ENCODE results near the gene AVPR2.
A peak's percentile ranks its signal among the peaks of the same experiment; 100 is the strongest.

AVPR2 gene

DNA sequence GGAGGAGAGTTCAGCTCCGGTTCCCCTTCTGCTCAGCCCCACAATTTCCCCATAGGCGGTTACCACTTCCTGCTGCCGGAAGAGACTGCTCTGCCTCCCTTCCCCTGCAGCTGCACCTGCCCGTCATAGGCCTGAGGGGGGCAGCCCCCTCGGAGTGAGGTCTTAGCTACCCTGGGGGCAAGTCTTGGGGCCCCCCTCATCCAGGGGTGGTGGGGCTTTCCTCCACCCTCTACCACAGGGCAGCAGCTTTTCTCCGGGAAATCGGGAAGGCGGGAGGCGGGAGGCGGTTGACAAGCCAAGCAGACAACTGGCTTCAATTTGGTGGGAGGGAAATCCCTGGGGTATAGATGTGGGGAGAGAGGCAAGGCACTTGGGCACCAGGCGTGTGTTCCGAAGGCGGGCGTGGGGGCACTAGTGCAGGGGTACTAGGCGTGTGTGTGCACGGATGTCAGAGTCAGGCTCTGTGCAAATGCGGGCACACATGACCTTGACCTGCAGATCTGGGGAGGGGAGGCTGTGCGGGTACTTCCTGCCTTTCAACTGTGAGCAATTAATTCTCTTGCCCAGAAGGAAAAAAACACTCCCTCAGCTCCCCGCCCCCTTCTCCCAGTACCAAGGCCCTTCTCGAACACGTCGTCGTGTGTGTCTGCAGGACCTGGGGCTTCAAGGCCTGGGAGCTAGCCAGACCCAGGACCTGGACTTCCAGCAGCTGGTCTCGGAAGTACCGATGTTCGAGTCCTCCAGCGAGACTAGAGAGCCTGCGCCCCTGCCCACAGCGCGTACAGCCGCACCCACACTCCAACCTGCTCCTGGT, 22.6 kb downstream of the AVPR2 start:
- Histone ChIP-seq H3K27ac (ENCODE audit: extremely low read depth, low read depth, low read length) (peak overlapping the region; percentile 95), H3K4me3 (ENCODE audit: low read depth, low read length) (peak overlapping the region; percentile 66), H3K4me1 (ENCODE audit: control insufficient read depth, insufficient read depth, low read length) (peaks cover 10% of the 10 kb centered on the region), H3K9me3 (ENCODE audit: control insufficient read depth, insufficient read depth, low read depth, low read length) (no peaks in the 10 kb centered on the region), H3K36me3 (ENCODE audit: control insufficient read depth in 2 of 2, insufficient read depth in 1 of 2, low read length in 2 of 2) (peaks cover 9 to 32% of the 10 kb centered on the region in 2 experiments)
- POLR2A ChIA-PET = interaction anchor here (0.6 to 4.2 kb wide), 11 partner anchors 13 to 239 kb away, joined by 3 to 67 read pairs (median 7); partner anchors contain the start of genes HCFC1, RENBP, SLC6A8 and TMEM187
- CTCF ChIA-PET = interaction anchor here (0.6 to 14.7 kb wide), 6 partner anchors 13 to 259 kb away, joined by 3 to 267 read pairs (median 4); partner anchors contain the start of genes PLXNB3 and RENBP
- TF ChIP-seq, protein P1, sequence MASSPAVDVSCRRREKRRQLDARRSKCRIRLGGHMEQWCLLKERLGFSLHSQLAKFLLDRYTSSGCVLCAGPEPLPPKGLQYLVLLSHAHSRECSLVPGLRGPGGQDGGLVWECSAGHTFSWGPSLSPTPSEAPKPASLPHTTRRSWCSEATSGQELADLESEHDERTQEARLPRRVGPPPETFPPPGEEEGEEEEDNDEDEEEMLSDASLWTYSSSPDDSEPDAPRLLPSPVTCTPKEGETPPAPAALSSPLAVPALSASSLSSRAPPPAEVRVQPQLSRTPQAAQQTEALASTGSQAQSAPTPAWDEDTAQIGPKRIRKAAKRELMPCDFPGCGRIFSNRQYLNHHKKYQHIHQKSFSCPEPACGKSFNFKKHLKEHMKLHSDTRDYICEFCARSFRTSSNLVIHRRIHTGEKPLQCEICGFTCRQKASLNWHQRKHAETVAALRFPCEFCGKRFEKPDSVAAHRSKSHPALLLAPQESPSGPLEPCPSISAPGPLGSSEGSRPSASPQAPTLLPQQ (tag by site-specific recombination; IDR thresholded peaks at IDR 0.05) = no peak
- TF ChIP-seq FEZF1 (tag by site-specific recombination; IDR thresholded peaks at IDR 0.05) = no peak
- TF ChIP-seq, protein P2, sequence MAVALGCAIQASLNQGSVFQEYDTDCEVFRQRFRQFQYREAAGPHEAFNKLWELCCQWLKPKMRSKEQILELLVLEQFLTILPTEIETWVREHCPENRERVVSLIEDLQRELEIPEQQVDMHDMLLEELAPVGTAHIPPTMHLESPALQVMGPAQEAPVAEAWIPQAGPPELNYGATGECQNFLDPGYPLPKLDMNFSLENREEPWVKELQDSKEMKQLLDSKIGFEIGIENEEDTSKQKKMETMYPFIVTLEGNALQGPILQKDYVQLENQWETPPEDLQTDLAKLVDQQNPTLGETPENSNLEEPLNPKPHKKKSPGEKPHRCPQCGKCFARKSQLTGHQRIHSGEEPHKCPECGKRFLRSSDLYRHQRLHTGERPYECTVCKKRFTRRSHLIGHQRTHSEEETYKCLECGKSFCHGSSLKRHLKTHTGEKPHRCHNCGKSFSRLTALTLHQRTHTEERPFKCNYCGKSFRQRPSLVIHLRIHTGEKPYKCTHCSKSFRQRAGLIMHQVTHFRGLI (tag by site-specific recombination; IDR thresholded peaks at IDR 0.05) = no peak
- TF ChIP-seq, protein P3, sequence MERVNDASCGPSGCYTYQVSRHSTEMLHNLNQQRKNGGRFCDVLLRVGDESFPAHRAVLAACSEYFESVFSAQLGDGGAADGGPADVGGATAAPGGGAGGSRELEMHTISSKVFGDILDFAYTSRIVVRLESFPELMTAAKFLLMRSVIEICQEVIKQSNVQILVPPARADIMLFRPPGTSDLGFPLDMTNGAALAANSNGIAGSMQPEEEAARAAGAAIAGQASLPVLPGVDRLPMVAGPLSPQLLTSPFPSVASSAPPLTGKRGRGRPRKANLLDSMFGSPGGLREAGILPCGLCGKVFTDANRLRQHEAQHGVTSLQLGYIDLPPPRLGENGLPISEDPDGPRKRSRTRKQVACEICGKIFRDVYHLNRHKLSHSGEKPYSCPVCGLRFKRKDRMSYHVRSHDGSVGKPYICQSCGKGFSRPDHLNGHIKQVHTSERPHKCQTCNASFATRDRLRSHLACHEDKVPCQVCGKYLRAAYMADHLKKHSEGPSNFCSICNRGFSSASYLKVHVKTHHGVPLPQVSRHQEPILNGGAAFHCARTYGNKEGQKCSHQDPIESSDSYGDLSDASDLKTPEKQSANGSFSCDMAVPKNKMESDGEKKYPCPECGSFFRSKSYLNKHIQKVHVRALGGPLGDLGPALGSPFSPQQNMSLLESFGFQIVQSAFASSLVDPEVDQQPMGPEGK (tag by site-specific recombination; IDR thresholded peaks at IDR 0.05) = 0 out of 2 replicates have a peak, but pooled peaks have one; percentile 13
- TF ChIP-seq ZFHX2 (tag by site-specific recombination; conservative IDR thresholded peaks at IDR 0.05) = peak; percentile 82
- no peak for TF ChIP-seq ZNF830 (tag by site-specific recombination; IDR thresholded peaks at IDR 0.05; ENCODE audit: low read depth)
- no peak for TF ChIP-seq PRDM1 (tag by site-specific recombination; IDR thresholded peaks at IDR 0.05)
- TF ChIP-seq, protein P4, sequence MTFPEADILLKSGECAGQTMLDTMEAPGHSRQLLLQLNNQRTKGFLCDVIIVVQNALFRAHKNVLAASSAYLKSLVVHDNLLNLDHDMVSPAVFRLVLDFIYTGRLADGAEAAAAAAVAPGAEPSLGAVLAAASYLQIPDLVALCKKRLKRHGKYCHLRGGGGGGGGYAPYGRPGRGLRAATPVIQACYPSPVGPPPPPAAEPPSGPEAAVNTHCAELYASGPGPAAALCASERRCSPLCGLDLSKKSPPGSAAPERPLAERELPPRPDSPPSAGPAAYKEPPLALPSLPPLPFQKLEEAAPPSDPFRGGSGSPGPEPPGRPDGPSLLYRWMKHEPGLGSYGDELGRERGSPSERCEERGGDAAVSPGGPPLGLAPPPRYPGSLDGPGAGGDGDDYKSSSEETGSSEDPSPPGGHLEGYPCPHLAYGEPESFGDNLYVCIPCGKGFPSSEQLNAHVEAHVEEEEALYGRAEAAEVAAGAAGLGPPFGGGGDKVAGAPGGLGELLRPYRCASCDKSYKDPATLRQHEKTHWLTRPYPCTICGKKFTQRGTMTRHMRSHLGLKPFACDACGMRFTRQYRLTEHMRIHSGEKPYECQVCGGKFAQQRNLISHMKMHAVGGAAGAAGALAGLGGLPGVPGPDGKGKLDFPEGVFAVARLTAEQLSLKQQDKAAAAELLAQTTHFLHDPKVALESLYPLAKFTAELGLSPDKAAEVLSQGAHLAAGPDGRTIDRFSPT (tag by site-specific recombination; IDR thresholded peaks at IDR 0.05) = peak; percentile 30
- TF ChIP-seq, protein P5, sequence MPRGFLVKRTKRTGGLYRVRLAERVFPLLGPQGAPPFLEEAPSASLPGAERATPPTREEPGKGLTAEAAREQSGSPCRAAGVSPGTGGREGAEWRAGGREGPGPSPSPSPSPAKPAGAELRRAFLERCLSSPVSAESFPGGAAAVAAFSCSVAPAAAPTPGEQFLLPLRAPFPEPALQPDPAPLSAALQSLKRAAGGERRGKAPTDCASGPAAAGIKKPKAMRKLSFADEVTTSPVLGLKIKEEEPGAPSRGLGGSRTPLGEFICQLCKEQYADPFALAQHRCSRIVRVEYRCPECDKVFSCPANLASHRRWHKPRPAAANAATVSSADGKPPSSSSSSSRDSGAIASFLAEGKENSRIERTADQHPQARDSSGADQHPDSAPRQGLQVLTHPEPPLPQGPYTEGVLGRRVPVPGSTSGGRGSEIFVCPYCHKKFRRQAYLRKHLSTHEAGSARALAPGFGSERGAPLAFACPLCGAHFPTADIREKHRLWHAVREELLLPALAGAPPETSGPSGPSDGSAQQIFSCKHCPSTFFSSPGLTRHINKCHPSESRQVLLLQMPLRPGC (tag by site-specific recombination; IDR thresholded peaks at IDR 0.05) = no peak
- no peak for TF ChIP-seq ZNF138 (tag by site-specific recombination; IDR thresholded peaks at IDR 0.05; ENCODE audit: borderline replicate concordance)
- 0 out of 2 replicates have a peak, but pooled peaks have one; percentile 72 for TF ChIP-seq HOXC10 (CRISPR knock-in tag; IDR thresholded peaks at IDR 0.05)
- TF ChIP-seq ZNF544 (tag by site-specific recombination; IDR thresholded peaks at IDR 0.05) = no peak
- TF ChIP-seq, protein P6, sequence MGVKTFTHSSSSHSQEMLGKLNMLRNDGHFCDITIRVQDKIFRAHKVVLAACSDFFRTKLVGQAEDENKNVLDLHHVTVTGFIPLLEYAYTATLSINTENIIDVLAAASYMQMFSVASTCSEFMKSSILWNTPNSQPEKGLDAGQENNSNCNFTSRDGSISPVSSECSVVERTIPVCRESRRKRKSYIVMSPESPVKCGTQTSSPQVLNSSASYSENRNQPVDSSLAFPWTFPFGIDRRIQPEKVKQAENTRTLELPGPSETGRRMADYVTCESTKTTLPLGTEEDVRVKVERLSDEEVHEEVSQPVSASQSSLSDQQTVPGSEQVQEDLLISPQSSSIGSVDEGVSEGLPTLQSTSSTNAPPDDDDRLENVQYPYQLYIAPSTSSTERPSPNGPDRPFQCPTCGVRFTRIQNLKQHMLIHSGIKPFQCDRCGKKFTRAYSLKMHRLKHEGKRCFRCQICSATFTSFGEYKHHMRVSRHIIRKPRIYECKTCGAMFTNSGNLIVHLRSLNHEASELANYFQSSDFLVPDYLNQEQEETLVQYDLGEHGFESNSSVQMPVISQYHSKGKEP (tag by site-specific recombination; IDR thresholded peaks at IDR 0.05) = no peak
- TF ChIP-seq EGR2 (tag by site-specific recombination; IDR thresholded peaks at IDR 0.05; ENCODE audit: low read depth) = peak; percentile 72
- TF ChIP-seq ZNF571 (tag by site-specific recombination; IDR thresholded peaks at IDR 0.05) = no peak
- TF ChIP-seq, protein P7, sequence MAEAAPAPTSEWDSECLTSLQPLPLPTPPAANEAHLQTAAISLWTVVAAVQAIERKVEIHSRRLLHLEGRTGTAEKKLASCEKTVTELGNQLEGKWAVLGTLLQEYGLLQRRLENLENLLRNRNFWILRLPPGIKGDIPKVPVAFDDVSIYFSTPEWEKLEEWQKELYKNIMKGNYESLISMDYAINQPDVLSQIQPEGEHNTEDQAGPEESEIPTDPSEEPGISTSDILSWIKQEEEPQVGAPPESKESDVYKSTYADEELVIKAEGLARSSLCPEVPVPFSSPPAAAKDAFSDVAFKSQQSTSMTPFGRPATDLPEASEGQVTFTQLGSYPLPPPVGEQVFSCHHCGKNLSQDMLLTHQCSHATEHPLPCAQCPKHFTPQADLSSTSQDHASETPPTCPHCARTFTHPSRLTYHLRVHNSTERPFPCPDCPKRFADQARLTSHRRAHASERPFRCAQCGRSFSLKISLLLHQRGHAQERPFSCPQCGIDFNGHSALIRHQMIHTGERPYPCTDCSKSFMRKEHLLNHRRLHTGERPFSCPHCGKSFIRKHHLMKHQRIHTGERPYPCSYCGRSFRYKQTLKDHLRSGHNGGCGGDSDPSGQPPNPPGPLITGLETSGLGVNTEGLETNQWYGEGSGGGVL (tag by site-specific recombination; IDR thresholded peaks at IDR 0.05) = peak; percentile 28; the same call in 1 of the 2 replicates
- peak; percentile 35; the same call in 1 of the 2 replicates for TF ChIP-seq ZIC2 (tag by site-specific recombination; IDR thresholded peaks at IDR 0.05)
- TF ChIP-seq ZNF24 (tag by site-specific recombination; IDR thresholded peaks at IDR 0.05) = no peak
- TF ChIP-seq GLIS2 (tag by site-specific recombination; IDR thresholded peaks at IDR 0.05) = peak; percentile 66
- peak; percentile 18; the same call in 1 of the 2 replicates for TF ChIP-seq KLF9 (tag by site-specific recombination; IDR thresholded peaks at IDR 0.05; ENCODE audit: low read depth)
- TF ChIP-seq, protein P8, sequence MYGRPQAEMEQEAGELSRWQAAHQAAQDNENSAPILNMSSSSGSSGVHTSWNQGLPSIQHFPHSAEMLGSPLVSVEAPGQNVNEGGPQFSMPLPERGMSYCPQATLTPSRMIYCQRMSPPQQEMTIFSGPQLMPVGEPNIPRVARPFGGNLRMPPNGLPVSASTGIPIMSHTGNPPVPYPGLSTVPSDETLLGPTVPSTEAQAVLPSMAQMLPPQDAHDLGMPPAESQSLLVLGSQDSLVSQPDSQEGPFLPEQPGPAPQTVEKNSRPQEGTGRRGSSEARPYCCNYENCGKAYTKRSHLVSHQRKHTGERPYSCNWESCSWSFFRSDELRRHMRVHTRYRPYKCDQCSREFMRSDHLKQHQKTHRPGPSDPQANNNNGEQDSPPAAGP (tag by site-specific recombination; IDR thresholded peaks at IDR 0.05) = peak; percentile 75
- TF ChIP-seq SP2 (tag by site-specific recombination; IDR thresholded peaks at IDR 0.05) = peak; percentile 40; the same call in 1 of the 2 replicates
